Measurements from ENCODE around the gene AUTS2. TPM values are rescaled to one million over a fixed set of nuclear protein-coding genes. Genes with fewer than 3 reads are reported as not detected.
A peak's percentile ranks its signal among the peaks of the same experiment; 100 is the strongest.

The AUTS2 gene
- total and polyA plus RNA-seq, 2 experiments from 2014 or later, result 3.0 to 4.4 TPM

- no peaks in the 10 kb centered on the region for H4K20me1 ChIP-seq (ENCODE audit: insufficient read depth)
- H3K9me3 ChIP-seq (ENCODE audit: low read depth), result no peaks in the 10 kb centered on the region
- no peak overlapping the region for H3K4me2 ChIP-seq (ENCODE audit: unreplicated experiment)
- TF ChIP-seq EZH2phosphoT487 (IDR thresholded peaks at IDR 0.05; ENCODE audit: insufficient read depth, low read depth) (no peak), EZH2 (IDR thresholded peaks at IDR 0.05; ENCODE audit: insufficient read depth, poor library complexity, severe bottlenecking) (no peak)
- H3K4me3 ChIP-seq, result no peak overlapping the region
- in situ Hi-C loops (cut with MboI), result no loop called here
- no peaks in the 10 kb centered on the region for H3K36me3 ChIP-seq (ENCODE audit: low read depth)
- H3K79me2 ChIP-seq (ENCODE audit: insufficient read depth), result no peaks in the 10 kb centered on the region
- 78 to 82% methylated on average over 7 of the region's 7 CpGs for WGBS, 2 experiments (ENCODE audit: low coverage in 1 of 2, low lambda C conversion rate in 2 of 2, missing lambda C conversion rate in 2 of 2)
- peaks cover 7% of the 10 kb centered on the region for H3K4me1 ChIP-seq (ENCODE audit: insufficient read depth)
- no peak overlapping the region for H3K9ac ChIP-seq
- no peaks in the 10 kb centered on the region for H3F3A ChIP-seq (ENCODE audit: insufficient read depth)
- no peaks in the 10 kb centered on the region for H3K27me3 ChIP-seq (replicated peaks; ENCODE audit: insufficient read depth)
- DNase-seq, result peak; percentile 36
- H3K27ac ChIP-seq, result no peak overlapping the region
- H3K9me2 ChIP-seq (ENCODE audit: insufficient read depth), result no peaks in the 10 kb centered on the region
- H2AFZ ChIP-seq, result no peak overlapping the region
These were observed 879.0 kb downstream of the AUTS2 start for GRCh38 chr7:70477036-70478010.

DNA sequence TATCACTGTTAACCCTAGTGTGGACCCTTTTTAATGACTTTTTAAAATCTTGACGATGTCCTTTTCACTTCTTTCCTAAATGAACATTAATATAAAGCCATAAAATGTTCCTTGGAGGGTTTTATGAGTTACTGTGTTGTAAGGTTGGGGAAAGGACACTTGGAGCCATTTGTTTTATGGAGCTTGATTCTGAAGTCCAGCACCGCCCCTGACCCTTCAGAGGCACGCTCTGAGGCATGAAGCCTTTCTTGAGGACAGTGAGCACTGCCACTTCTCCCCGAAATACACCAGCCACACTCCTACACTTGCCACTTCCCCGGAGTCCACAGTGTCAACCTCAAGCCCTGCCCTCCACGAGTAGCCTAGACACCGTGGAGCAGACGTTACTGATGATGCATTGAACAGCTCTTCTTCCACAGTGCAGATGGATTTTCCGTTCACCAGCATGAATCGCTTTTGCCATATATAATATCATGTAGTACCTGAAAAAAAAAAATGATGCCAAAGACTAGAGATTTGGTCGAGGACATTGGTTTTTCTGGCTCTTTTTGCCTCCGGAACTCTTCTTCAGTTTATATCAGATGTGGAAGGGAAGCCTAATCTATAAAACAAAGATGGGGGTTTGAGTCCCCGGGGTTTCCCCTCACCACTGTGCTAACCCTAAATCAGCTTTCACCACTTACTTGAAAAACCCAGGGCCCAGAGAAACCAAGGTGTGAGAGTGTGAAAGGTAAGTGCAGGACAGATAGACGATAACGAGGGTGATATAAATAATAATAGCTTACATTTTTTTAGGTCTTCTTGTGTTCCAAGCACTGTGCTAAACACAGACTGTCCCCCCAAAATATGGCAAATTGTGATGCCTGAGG is 881.1 kb downstream of the AUTS2 start:
- no peaks in the 10 kb centered on the region for H3K36me3 ChIP-seq (ENCODE audit: low read depth)
- H2AFZ ChIP-seq, result no peak overlapping the region
- TF ChIP-seq EZH2 (IDR thresholded peaks at IDR 0.05; ENCODE audit: insufficient read depth, poor library complexity, severe bottlenecking) (no peak), EZH2phosphoT487 (IDR thresholded peaks at IDR 0.05; ENCODE audit: insufficient read depth, low read depth) (no peak)
- peaks cover 7% of the 10 kb centered on the region for H3K4me1 ChIP-seq (ENCODE audit: insufficient read depth)
- no peaks in the 10 kb centered on the region for H3K27me3 ChIP-seq (replicated peaks; ENCODE audit: insufficient read depth)
- H3K4me2 ChIP-seq (ENCODE audit: unreplicated experiment), result no peak overlapping the region
- H3K79me2 ChIP-seq (ENCODE audit: insufficient read depth), result no peaks in the 10 kb centered on the region
- no peaks in the 10 kb centered on the region for H4K20me1 ChIP-seq (ENCODE audit: insufficient read depth)
- H3K4me3 ChIP-seq, result no peak overlapping the region
- 74 to 79% methylated on average over 15 of the region's 15 CpGs for WGBS, 2 experiments (ENCODE audit: low coverage in 1 of 2, low lambda C conversion rate in 2 of 2, missing lambda C conversion rate in 2 of 2)
- in situ Hi-C loops (cut with MboI), result no loop called here
- H3K9me3 ChIP-seq (ENCODE audit: low read depth), result no peaks in the 10 kb centered on the region
- H3F3A ChIP-seq (ENCODE audit: insufficient read depth), result no peaks in the 10 kb centered on the region
- no peak overlapping the region for H3K9ac ChIP-seq
- no peak overlapping the region for H3K27ac ChIP-seq
- no peak for DNase-seq
- no peaks in the 10 kb centered on the region for H3K9me2 ChIP-seq (ENCODE audit: insufficient read depth)

GRCh38 chr7:70480927-70481569 is 882.8 kb downstream of the AUTS2 start:
- in situ Hi-C loops (cut with MboI), result no loop called here
- Histone ChIP-seq H3K4me1 (ENCODE audit: insufficient read depth) (peaks cover 7% of the 10 kb centered on the region), H4K20me1 (ENCODE audit: insufficient read depth) (no peaks in the 10 kb centered on the region), H3F3A (ENCODE audit: insufficient read depth) (no peaks in the 10 kb centered on the region), H3K9me2 (ENCODE audit: insufficient read depth) (no peaks in the 10 kb centered on the region), H3K4me3 (no peak overlapping the region), H3K9me3 (ENCODE audit: low read depth) (no peaks in the 10 kb centered on the region), H3K27me3 (replicated peaks; ENCODE audit: insufficient read depth) (no peaks in the 10 kb centered on the region), H2AFZ (no peak overlapping the region), H3K9ac (no peak overlapping the region), H3K4me2 (ENCODE audit: unreplicated experiment) (no peak overlapping the region), H3K27ac (no peak overlapping the region), H3K36me3 (ENCODE audit: low read depth) (no peaks in the 10 kb centered on the region), H3K79me2 (ENCODE audit: insufficient read depth) (no peaks in the 10 kb centered on the region)
- TF ChIP-seq EZH2 (IDR thresholded peaks at IDR 0.05; ENCODE audit: insufficient read depth, poor library complexity, severe bottlenecking), result no peak
- TF ChIP-seq EZH2phosphoT487 (IDR thresholded peaks at IDR 0.05; ENCODE audit: insufficient read depth, low read depth), result no peak
- no peak for DNase-seq
- 76 to 78% methylated on average over 8 of the region's 8 CpGs for WGBS, 2 experiments (ENCODE audit: low coverage in 1 of 2, low lambda C conversion rate in 2 of 2, missing lambda C conversion rate in 2 of 2)

GRCh38 chr7:70481570-70482123 is 883.4 kb downstream of the AUTS2 start:
- WGBS, 2 experiments (ENCODE audit: low coverage in 1 of 2, low lambda C conversion rate in 2 of 2, missing lambda C conversion rate in 2 of 2), result 62% methylated on average over 8 of the region's 8 CpGs
- no peaks in the 10 kb centered on the region for H3F3A ChIP-seq (ENCODE audit: insufficient read depth)
- no peak overlapping the region for H3K9ac ChIP-seq

More at GRCh38 chr7:70481570-70482123, 883.4 kb downstream of the AUTS2 start:
- Histone ChIP-seq H3K27me3 (replicated peaks; ENCODE audit: insufficient read depth) (no peaks in the 10 kb centered on the region), H2AFZ (no peak overlapping the region), H3K9me3 (ENCODE audit: low read depth) (no peaks in the 10 kb centered on the region), H3K27ac (no peak overlapping the region), H3K79me2 (ENCODE audit: insufficient read depth) (no peaks in the 10 kb centered on the region), H3K36me3 (ENCODE audit: low read depth) (no peaks in the 10 kb centered on the region), H3K4me1 (ENCODE audit: insufficient read depth) (peaks cover 7% of the 10 kb centered on the region), H3K4me2 (ENCODE audit: unreplicated experiment) (no peak overlapping the region), H3K9me2 (ENCODE audit: insufficient read depth) (no peaks in the 10 kb centered on the region), H3K4me3 (no peak overlapping the region), H4K20me1 (ENCODE audit: insufficient read depth) (no peaks in the 10 kb centered on the region)
- in situ Hi-C loops (cut with MboI), result no loop called here
- no peak for DNase-seq
- TF ChIP-seq EZH2phosphoT487 (IDR thresholded peaks at IDR 0.05; ENCODE audit: insufficient read depth, low read depth) (no peak), EZH2 (IDR thresholded peaks at IDR 0.05; ENCODE audit: insufficient read depth, poor library complexity, severe bottlenecking) (no peak)

All from GM23248 (cell line).